Umbilical cord (tissue), 2 donors: ENCODE results near the gene FRMD8. TPM values are rescaled to one million over a fixed set of nuclear protein-coding genes. Genes with fewer than 3 reads are reported as not detected.
A peak's percentile ranks its signal among the peaks of the same experiment; 100 is the strongest.

Experiments used
- DNase-seq: peaks from one replicate; pipeline ENCODE4 v3.0.0-alpha.2; 2015; ENCODE audit warnings: low spot score
- total RNA-seq: library from RNA; depleted of rRNA; stranded (reverse); fragments of >200 nt; gene quantifications from one replicate; pipeline ENCODE4 v1.2.3, GENCODE V29; 2014; ENCODE audit warnings: low replicate concordance; ENCODE audit not compliant: insufficient read depth

FRMD8 gene
- total RNA-seq, 1 donor from 2014 or later = 80.2 TPM

DNA sequence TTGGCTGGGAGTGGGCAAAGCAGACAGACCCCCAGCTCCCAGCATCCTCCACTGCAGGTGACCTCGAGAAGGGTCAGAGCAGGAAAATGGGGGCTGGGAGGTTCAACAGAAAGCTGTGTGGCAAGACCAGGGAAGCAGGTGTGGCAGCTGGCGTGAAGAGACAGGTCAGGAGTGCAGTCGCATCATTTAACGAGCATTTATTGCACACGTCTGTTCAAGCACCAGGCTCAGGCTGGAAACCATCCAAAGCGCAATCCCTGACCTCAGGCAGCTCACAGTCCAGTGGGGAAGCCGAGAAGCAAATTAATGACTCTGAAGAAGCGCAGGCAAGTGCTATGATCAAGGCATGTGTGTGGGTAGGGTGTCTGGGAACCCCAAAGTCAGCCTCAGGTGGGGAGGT lies 11.4 kb upstream of the FRMD8 start:
- no peak for DNase-seq

DNA sequence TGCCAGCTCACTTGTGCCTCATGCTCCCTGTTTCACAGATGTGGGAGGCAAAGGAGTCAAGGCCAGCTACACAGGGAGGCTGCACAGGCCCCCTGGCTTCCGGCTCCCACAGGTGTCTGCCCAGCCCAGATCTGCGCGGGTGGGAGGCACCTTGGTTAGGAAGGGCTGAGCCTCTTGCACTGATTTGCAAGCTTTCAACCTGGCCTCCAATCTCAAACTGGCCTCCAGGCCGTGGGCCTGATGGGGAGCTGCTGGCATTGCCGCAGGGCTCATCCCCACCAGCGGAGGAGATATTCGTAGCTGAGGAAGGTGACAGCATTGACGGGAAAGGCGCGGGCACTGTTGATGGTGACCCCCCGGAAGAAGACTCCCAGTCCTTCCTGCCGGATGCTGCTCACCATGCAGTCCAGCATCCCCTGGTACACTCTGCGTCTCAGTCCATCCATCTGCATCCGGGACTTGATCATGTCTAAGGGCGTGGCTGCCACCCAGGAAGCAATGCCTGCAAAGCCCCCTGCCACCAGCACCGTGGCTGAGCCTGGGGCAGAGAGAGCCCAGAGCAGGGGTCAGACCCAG lies 10.2 kb upstream of the FRMD8 start:
- no peak for DNase-seq

DNA sequence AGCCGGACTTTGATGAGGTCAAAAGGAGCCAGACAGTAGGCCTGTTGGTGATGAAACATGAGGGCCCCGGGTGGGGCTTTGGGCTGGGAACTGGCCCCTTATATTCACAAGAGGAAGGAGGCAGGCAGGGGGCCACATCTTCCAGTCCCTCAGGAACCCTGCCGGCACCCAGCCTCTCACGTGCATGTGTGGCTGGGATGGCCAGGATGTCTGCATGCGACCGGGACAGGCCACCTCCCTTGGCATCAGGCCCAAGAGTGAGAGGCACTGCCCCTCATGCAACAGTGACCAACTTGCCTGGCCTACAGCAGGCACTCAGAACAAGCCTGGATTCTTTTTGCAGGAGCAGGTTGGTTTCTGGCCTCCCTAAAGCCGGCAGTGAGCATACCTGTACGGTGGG lies 9.4 kb upstream of the FRMD8 start:
- DNase-seq = no peak

DNA sequence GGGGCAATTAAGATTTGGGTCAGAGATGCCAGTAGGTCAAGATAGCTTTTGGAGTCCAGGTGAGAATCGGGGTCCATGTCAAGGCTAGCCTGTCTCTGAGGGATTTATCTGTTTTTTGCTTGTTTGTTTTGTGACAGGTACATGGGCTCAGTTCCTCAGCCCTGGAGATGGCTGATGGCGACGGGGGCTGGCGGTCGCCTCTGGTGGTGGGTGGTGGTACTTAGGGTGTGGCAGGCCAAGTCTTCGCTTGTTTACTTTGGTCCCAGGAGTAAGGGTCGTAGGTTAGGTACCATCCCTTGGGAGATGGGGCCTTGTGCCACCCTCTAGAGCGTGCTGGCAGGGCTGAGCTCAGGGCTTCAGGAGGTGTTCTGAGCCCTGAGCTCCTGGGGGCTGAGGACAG lies 8.7 kb upstream of the FRMD8 start:
- no peak for DNase-seq

DNA sequence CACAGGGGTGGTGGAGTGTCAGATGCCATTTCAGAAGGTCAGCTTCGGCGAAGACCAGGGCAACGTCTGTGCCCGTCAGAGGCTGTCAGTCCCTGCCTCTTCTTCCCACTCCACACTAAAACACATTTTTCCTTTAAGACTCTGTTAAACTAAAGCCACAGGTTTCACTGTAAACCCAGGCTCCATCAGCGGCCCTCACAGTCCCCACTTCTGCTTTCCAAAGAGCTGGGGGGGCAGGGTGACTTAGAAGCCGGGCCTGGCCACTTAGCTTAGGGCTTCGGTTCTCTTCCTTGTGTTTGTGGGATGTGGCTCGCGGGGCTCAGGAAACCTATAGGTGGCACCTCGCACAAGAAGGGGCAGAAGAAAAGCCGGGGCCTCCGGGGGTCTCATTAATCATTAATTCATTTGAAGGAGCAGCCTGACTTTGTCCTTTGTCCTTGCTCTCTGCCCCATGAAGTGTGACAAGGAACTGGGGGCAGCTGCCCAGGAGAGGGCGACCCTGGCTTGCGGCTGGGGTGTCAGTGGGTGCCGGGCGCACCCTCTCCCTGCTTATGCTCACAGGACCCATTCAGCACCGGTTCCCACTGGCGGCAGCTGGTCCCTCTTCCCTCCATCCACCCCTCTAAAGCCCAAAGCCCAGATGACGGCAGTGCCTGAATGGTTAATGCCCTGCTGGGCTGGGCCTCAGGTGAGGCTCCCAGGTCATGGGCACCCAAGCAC lies 8.1 kb upstream of the FRMD8 start:
- DNase-seq = no peak

DNA sequence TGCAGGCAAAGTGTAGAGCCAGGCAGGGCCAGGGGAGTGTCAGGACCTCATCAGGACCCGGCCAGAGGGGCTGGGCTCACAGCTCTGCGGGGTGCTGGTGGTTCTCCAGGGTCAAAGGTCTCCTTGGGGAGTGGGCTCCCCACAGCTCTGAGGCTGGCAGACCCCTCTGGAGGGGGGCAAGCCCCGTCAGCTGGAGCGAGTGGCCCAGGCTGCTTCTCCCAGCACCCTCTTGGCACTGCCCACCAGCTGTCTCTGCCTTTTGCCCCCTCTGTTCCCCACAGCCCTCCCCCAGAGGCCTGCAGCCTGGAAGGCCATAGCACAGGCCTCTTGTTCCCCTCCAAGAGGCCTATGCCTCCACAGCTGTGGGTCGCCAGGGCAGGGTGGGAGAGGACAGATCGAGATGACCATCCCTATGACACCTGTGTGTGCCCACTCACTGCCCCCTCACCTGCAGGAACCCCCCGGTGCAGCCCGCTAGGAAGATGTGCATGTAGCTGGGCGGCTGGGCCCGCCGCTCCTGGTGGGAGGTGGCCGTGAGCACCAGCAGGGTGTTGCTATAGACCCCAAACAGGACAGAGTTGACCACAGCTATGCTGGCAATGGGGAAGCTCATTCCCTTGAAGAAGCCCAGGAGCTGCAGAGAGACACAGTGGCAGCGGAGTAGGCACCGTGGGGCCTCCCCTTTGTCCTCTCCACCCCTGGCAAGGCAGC lies 7.4 kb upstream of the FRMD8 start:
- DNase-seq = no peak

DNA sequence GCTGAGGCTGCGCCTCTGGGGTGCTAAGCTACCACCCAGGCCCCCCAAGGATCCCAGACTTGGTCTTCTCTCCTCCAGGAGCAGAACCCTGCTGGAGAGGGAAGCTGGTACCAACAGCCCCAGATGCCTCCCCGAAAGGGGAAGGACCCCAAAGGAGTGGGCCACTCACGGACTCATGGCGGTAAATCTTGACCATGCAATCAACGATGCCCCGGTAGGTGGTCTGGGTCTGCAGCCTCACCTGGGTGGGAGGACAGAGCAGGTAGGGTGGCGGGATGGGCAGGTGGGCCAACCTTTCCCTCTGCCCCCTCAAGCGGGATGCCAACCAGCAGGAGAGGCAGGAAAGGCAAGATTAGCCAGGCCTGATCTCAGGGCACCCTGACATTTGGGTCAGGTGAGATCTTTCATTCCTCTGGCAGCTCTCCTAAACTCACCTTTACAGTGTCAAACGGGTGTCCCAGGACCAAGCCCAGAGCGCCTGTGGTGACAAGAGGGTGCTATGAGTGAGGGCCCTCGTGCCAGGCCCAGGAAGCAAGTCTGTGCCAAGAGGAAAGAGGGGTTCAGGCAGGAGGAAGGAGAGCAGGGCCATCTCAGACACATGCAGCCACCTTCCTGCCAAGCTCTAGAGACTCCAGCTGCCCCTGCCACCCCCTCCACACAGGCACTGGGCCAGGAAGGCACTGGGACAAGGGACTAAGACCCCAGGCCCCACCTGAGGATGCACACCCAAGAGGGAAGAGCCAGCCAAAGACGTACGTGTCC lies 6.6 kb upstream of the FRMD8 start:
- no peak for DNase-seq

DNA sequence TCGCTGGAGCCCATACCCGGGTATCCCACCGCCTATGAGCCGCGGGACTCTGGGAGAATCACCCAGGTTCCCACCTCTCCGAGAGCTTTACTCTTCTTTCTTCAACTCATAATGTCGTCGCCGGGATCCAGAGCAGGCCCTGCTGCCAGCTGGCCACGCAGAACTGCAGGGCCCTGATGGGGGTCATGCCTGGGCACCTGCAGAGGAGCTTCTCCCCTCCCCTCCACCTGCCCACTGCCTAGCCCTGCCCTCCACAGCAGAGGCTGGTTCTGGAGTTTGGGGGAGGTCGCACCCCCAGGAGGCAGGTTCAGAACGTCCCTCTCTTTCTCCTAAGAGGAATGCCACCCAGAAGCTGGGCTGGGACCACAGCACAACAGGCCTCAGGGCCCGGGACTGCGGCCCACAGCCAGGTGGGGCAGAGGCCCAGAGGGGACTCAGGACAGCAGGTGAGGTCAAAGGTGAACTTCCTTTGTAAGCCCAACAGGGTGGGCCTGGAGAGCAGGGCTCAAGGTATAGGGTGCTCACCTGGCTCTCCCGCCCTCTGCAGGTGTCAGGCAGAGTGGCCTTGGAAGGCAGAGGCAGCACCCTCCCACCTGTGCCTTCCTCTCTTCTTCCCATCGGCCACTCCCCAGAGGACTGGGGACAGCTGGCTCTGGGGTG lies 5.8 kb upstream of the FRMD8 start:
- no peak for DNase-seq

DNA sequence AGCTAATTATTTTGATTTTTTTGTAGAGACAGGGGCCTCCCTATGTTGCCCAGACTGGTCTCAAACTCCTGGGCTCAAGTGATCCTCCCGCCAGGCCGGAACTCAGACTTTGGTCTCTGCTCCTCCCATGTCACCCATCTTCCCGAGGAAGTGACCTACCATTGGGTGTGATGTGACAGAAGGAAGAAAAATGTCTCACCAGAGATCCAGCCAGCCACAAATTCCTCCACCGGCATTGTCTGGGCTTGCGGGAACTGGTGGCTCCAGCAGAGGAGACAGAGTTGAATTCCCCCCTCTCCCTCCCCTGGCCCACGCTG lies 4.8 kb upstream of the FRMD8 start:
- DNase-seq = peak; percentile 80

DNA sequence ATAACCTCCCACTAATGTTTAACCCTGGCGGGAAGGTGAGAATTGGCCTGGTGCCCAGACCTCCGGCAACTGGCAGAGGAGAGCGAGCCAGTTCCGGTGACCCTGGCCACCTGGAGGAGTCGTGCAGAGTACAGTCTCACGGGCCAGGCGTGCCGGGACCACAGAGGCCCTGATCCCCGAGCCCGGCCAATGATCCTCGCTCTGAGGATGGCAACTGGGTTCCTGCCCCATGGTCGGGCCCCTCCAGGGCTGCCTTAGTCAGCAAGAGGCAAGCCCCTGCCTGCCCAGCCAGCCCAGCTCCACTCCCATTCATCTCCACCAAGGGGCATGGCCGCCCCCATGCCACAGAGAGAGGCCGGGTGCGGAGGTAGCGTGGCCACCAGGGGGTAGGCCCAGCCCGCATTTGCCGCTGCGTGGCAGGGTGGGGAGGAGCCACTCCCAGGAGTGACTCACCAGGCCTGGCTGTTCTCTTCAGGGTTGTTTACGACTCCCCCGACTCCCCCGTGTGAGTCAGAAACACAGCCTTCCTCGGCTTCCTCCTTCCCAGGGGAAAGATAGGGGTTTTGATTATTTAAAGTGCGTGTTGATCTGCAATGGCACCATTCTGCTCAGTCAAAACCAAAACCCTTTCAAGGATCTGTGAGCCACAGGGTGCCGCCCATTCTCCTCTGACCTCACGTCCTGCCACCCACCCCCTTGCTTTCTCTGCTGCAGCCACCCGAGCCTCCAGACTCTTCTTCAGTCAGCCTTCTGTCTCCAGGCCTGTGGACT lies 4.2 kb upstream of the FRMD8 start, which contains the start of gene SLC25A45:
TSS of gene SLC25A45 (minus strand) at position 614 of the 771 bp plus-strand sequence. CDS start 695 bp downstream, outside the sequence.
- peak; percentile 98 for DNase-seq

DNA sequence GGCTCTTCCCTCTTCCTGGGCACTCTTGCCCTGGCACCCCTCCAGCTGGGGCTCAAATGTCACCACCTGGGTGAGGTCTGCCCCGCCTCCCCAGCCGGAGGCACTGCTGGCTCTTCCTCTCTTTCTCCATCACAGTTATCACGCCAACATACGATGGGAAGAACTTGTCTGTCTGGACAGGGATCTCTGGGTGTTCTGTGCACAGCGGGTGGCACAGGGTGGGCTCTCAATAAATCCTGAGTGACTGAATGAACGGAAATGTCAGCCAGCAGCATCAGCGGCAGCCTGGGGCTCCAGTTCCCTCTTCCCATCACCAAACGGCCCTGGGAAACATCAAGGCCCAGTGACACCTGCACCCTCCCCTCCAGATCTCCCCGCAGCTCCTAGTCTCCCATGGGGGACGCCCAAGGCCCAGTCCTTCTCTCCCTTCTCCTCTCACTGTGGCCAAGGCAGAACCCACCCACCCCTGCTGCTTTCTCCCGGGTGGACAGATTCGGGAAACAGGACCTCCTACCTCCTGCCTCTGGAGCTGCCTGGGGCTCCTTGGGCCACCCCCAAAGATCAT lies 3.6 kb upstream of the FRMD8 start:
- DNase-seq = no peak

DNA sequence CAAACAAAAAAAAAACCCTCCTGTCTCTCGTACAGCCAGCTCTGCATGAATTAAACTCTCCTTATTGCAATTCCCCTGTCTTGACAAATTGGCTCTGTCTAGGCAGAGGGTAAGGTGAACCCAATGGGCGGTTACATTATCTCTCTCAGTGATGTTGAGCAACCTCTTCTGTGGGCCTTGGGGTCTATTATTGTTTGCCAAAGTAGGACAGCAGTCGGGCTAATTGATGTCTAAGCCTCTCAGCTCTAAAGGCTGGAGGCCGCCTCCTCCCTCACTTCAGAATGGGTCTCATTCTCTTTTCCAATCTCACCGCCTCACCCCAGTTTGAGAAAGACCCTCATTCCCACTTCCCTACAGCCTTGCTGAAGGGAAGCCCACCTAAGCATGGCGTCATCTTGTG lies 2.7 kb upstream of the FRMD8 start:
- no peak for DNase-seq

DNA sequence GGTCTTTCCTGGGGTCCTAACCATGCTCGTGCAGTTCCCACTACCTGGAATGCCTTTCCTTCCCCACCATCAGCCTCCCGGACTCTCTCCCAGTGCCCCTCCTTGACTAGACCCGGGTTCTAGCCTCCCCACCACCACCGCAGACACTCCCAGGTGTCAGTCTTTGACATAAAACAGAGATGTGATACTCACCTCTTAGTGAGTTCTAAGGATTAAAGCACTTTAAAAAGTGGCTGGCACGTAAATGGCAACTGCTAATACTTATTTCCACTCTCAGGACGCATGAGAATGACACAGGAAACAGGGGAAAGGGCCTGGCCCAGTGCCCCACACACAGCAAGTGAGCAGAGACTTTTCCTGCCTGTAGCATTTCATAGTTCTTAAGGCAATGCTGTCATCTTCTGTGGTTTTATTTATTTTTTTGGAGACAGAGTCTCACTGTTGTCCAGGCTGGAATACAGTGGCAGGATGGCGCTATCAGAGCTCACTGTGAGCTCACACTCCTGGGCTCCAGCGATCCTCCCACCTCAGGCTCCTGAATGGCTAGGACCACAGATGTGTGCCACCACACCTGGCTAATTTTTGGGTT lies 2.0 kb upstream of the FRMD8 start:
- DNase-seq = peak; percentile 34

DNA sequence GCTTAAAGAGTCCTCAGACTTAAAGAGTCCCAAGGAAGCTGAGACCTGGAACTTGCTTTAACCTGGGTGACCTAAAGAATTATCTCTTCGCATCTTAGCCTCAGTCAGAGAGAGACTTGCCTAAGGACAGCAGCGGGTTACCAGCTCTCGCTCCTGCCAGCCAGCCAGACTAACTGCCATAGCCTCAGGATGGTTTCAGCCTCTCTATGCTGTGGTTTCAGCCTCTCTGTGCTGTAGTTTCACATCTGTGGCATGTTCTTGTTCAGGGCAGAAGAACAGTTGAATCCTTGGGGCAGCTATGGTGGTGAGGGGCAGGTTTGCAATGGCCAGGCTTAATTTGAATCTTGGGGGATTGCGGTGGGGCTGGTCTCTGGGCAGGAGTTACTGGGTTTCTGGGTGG lies 2.3 kb downstream of the FRMD8 start:
- no peak for DNase-seq

DNA sequence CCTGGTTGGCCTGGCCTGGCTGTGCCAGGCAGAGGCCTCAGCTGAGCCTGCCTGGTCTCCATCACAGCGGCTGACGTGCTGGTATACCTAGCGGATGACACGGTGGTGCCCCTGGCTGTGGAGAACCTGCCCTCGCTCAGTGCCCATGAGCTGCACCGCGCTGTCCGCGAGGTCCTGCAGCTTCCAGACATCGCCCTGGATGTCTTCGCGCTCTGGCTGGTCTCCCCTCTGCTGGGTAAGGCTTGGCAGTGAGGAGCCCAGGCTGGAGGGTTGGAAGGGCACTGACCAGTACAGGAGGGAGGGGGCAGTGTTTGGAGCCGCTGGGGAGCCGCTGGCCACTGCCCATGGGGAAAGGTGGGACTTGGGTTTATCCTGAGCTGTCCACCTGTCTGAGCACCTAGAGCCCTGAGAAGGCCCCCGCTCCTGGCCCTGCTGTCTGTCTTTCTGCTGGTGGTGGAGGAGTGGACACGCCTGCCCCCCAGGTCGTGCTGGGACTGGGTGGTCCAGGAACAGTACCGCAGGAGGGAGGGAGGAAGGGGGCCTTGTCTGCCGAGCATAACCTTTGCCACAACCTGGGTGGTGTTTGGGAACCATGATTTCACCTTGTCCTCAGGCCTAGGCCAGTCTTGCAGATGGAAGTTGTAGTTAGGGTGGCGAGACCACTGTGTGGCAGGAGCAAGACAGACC lies 3.0 kb downstream of the FRMD8 start:
- DNase-seq = no peak

DNA sequence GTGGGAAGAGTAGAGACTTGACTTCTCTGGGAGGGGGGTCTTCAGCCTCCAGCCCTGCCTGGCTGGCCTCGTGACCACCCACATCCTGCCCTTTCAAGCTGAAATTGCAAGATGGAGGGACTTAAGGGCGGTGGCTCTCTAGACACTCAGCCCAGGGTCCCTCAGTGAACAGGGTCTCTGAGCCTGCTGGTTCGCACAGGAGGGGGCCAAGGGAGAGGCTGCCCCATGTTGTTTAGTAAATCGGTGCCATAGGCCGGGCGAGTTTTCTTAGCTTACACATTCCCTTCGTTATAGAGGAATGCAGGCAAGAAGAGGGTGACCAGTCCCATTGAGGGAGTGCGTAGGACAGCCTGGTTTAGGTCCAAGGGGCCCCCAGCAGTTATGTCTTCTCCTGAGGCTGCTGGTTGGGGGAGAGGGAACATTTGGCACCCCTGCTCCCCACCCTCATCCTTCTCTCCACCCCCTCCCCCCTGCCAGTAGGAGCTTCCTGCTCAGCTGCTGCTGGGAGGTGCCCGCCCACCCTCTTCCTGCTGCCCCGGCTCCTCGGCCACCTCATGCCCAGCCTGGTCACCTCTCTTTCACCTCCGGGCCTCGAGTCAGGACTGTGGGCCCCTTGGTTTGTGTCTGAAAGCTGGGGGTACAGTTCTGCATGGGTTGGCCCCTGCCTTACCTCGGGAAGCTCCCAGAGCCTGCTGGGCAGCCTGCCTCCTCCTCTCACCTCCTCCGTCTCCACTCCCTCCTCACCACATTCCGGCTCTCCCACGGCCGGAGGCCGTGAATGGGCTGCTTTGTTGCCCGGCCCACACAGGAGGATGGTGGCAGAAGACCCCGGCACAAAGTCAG lies 3.9 kb downstream of the FRMD8 start:
- no peak for DNase-seq

DNA sequence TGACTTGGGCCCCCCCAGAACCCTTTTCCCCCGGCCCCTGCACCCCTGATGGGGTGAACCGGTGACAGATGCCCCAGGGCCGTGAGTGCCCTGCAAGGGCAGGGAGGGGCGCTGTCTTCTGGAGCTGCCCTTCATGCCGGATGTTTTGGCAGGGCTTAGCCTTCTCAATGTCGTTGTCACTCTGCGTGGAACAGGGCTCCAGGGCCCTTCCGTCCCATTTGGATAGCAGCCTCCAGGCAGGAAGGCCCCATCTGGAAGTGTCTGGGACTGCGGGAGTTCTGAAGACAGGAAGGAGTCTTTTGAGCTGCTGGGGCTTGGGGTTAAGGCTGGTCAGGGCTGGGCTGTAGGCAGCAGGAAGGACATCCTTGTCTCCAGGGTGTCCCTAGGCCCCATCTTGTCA lies 4.6 kb downstream of the FRMD8 start:
- no peak for DNase-seq

DNA sequence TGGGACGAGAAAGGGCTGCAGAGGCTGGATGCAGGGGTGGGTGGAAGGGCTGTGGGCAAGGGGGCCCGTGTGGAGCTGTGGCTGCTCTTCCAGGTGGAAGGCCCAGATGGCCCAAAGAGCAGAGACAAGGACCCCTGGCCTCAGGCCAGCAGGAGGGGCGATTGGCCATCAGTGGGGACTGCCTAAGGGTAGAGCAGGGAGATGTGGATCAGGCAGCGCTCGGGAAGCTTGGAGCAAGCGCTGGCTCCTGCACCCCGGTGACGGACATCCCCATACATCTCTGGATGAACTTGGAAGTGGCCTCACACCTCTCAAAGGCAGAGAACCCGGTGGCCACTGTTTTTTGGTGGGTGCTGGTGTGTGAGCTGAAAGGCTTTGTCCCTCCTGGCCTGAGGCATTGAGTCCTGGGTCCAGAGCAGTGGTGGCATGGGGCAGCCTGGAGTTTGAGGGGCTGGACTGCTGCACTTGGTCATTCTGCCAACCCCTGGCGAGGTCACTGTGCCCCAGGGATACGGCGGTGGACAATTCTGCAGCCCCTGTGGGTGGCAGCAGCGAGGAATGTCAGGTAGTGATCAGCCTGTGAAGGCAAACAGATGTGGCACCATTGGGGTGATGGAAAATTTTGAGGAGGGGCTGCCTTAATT lies 5.9 kb downstream of the FRMD8 start:
- DNase-seq = no peak
